Measurements from ENCODE around the gene G3BP2. TPM values are rescaled to one million over a fixed set of nuclear protein-coding genes. Genes with fewer than 3 reads are reported as not detected.
"Not testable (repeated sequence)": the region's sequence is repeated elsewhere in the genome, so short reads cannot be mapped to it uniquely, and the experiment has no call there.

Gene G3BP2
- 101 TPM for polyA plus RNA-seq (2013, experiment 1 of 2; ENCODE audit: insufficient read length)
- polyA plus RNA-seq (2013, experiment 2 of 2; ENCODE audit: insufficient read length), result 108 TPM

DNA sequence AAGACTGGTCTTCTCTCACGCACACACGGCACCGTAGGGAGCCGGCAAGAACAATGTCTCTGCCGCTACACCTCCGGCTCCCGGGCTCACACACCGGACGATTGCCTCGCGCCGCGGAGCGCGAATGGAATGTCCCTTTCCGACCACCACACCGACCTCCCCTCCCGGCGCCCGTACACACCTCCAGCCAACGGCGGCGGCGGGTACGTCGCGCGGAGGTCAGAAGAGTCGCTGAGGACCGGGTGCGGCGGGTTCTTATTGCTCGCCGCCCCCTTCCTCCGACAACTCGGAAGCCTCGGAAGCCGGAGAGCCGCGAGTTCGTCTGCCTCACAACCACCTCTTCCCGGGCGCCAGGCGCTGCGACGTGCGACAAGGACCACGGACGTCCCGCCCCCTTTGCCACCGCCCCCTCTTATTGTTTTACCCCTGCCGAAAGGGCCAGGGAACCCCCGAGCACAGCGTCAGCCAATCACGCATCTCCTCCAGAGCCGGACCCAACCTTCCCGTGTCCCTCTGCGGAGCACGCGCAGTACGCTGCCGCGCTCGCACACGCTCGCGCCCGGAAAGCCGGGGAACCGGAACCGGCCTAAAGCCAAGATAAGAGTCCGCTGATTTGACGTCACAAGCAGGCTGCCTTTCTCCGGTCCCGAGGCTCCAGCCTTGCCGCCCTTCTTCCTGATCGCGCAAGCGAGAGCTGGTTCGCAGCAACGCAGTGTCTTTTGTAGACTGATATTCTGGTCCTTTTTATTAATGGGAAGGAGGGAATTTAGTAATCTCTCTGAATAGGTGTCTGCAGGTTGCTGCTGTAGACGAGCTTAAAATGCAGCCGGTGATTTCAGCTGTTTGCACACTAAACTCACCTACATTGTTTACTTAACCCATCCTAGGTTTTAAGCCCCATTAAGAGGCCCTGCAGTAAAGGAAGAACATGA is at the start of gene G3BP2:
Gene G3BP2 (minus strand): TSS at position 385 of the 932 bp plus-strand sequence. CDS start 11,386 bp downstream, outside the sequence.
- DNase-seq, result peak; percentile 98

DNA sequence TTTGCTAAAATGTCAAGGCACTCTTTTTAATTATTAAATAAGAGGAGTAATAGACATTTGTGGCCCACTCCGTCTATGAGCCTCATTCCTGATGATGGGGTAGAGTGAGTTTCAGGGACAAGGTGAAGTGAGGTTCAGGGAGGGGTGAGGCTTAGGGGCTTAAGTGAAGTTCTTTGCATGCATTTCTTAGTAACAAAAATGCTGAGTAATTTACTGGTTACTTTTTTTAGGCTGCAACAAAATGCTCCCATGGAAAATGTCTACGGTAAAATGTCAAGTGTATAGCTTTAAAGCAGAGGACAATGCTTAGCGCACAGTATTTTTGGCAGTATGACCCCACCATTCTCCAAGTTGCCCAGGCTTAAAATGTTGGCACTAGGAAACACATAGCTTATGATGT is 49.2 kb upstream of the G3BP2 start:
- DNase-seq, result no peak

DNA sequence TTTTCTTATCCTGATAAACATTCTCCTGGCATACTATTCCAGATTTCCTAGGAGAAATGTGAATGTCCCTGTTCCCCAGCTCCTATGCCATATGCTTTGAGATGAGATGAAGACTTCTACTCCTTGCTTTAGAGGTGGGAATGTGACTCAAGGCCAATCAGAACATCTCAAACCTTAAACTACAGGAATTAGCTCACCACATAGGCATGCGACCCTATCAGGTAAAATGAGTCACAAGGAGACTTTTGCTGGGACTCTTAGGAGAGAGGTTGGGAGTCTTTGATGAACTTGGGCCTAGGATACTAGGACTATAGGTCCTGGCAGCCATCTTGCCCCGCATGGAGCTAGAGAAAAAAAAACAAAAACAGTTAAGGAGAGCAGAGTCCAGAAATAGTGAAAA is 45.3 kb upstream of the G3BP2 start:
- DNase-seq, result no peak

DNA sequence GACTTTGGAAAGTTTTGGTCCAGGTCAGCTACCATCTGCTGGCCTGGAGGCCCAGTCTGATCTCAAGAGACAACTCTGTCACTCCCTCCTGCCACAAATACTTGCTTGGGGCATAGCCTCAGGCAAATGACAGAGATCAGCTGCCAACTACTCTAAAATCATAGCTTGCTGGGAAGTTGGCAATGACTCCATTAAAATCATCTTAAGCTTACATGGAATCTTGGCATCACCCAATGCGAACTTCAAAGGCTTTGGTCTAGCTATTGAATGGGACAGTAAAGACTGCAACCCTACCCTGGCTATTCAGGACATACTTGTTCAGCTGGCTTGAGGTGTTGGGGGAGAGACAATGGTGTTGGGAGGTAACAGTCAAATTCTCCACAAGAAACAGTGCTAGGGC is 44.2 kb upstream of the G3BP2 start:
- no peak for DNase-seq

DNA sequence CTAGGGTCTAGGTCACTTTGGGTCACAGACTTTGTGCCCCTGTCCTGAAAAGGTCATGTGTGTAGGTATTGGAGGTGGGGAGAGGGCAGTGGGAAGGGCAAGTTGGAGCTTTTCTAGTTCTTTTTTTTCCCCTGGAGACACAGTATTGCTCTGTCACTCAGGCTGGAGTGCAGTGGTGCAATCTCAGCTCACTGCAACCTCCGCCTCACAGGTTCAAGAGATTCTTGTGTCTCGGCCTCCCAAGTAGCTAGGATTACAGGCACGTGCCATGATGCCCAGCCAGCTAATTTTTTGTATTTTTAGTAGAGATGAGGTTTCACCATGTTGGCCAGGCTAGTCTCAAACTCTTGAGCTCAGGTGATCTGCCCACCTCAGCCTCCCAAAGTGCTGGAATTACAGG is 42.8 kb upstream of the G3BP2 start:
- not testable (repeated sequence) for DNase-seq

DNA sequence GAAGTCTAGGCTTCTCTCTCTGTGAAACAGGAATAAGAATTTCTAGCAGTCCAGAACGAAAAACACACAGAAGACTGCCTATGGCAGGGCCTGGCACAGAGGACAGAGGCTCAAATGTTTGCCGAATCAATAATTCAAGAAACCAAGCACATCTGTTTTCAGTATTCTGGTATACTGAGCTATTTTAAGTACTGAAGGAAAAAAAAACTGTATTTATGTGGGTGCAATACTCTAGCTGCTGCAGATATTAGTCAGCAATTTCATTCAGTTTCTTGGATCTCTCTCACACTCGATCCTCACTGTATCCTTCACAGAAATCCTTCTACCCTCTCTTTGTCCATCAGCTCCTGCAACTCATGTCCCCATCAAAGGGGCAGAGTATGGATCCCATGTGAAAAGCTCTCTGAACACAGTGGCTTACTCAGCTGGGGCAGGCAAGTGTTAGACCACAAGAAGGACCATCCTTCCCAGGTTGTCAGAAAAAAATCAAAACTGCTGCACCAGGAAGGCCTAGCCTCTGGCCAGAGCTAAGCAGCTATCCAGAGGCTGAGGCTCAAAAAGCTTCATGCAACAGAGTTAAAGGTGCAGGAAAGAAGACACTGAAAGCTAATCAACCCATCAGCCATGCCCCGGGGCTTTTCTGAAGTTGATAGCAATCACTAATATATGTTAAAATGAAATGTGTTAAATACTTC is 42.0 kb upstream of the G3BP2 start:
- peak; percentile 34 for DNase-seq

DNA sequence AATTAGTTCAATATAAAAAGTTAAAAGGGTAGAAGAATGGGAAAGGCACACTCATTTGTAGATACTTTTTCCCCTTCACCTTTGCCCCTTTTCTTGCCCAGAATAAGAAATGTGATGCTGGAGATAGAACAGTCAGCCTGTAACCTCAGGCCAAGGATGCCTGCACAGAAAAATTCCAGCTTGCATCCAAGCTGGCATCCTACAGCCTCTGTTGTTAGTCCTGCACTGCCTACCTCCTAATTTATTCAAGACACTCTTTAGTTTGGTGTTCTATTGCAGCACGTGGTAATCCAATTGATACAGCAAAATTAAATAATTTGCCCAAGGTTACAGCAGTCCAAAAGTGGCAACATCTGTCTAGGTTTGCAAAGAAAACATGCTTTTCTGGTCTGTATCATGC is 41.5 kb upstream of the G3BP2 start:
- no peak for DNase-seq

DNA sequence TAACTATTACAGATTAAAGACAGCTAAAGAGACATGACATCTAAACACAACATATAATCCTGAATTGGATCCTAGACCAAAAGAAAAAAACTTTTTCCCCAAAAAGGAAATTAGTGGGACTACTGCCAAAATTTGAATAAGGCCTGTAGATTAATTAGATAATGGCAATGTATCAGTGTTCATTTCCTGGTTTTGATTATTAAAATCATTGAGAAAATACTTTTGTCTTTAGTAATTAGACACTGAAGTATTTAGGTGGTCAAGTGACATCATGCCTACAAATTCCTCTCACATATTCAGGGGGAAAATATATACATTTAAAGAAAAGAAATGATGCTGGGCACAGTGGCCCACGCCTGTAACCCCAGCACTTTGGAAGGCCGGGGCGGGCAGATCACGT is 40.8 kb upstream of the G3BP2 start:
- DNase-seq, result no peak

DNA sequence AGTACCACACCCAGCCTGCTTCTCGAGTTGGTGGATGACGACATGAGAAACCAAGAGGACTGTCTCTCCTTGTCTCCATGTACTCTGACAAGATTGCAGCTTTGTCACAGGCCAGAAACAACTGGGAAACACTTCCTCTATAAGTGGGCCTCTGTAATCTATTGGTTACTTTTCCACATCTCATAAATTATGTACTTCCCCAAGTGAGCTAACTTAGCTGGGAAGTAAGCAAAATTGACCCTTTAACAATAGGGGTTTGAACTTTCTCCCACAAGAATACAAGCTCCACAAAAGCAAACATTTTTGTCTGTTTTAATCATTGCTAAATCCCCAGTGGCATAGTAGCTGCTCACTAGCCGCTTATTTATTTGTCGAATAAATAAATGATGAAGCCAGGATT is 37.0 kb upstream of the G3BP2 start:
- no peak for DNase-seq

DNA sequence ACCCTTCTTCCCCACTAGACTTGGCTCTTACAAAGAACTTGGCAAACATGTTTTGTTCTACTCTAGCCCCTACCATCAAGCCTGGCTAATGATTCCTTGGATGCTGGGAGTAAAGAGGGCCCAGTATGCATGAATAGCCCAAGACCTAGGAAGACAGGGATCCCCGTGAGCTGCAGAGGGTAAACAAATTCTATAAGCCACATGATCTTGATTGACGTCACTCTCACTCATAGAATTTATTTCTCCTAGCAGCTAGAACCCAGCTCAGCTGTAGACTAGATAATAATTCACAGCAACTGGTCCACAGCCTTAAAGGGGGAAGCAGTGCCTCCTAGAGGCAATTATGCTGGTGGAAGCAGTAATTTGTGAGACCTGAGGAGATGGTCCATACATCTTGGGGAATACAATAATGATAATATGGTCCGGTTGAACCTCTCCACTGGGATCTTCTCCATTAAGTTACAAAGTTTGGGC is 35.0 kb upstream of the G3BP2 start:
- no peak for DNase-seq

DNA sequence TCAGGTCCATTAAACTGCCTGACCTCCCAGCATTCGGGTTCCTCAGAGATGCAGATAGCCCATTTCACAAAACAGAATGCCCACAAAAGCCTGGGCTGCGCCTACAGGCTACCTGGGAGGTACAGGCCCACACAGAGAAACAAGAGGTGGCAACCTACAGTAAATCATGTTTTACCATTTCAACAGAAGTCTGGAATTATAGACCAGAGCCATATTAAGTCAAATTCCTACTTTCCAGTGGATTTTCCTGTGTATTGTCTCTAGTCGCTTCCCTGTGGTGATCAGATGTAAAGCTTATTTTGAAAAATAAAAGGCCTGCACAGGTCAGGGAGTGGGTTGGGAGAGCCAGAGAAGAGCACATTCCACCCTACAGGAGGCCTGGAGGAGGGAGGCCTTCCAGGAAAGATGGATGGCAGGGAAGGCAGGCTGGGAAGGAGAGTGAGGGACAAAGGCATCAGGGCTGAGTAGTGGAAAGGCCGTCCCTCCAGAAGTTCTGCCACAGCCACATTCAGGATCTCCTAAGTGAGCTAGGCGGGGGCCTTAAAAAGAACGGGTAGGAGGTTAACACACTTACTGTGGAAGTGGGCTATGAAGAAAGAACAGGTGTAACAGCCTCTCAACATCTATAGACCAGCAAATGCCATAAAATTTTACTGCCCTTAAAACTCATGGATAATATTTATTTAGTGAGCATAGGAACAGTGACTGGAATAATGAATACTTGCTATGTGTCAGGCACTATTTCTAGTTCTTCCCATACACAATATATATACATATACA is 32.2 kb upstream of the G3BP2 start:
- no peak for DNase-seq

DNA sequence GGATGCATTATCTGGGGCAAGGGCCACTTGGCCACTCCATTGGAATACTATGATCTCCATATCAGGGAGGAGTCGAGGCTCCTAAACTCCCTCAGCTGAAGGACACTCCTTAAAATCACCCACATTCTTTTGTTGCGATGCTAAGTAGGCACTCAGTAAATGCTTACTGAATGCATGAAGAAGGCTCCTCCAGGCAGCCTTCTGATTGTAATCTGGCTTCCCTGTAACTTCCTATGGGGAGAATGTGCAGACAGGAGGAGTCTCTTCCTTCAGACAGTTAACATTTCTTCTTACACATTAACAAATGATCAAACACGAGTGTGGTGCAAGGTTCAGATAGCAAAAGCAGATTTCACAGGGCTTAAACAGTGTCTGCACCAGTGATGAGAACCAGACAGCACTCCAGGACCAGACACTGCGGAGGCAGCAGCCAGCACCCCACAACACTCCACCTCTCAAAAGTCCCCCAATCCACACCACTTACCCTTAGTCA is 29.8 kb upstream of the G3BP2 start:
- no peak for DNase-seq

DNA sequence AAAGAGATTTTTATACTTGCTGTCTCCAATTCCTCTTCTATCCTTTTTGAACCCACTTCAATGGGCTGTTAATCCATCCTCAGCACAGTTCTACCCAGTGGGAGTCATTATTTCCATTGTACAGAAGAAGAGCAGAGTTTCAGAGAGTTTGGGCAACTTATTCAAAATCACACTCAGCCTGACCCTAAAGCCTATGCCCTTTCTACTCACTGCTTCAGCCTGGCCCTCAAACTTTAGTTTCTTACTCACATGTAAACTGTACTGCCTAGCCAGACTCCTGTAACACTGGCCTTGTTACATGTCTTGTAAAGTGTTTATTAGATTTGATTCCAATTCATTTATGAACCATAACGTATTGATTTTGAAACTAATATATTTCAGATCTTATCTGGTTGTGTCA is 26.1 kb upstream of the G3BP2 start:
- DNase-seq, result no peak

DNA sequence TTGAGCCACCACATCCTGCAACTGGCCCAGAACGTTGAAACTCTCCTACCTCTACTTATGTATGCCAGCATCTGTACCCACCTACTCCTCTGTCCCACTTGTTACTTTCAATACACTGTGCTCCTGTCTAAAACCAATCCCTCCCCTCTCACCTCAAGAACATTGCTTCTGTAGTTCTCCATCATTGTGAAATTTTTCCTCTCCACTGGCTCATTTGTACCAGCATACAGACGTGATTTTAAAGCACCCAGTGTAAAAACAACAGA is 25.7 kb upstream of the G3BP2 start:
- DNase-seq, result no peak

DNA sequence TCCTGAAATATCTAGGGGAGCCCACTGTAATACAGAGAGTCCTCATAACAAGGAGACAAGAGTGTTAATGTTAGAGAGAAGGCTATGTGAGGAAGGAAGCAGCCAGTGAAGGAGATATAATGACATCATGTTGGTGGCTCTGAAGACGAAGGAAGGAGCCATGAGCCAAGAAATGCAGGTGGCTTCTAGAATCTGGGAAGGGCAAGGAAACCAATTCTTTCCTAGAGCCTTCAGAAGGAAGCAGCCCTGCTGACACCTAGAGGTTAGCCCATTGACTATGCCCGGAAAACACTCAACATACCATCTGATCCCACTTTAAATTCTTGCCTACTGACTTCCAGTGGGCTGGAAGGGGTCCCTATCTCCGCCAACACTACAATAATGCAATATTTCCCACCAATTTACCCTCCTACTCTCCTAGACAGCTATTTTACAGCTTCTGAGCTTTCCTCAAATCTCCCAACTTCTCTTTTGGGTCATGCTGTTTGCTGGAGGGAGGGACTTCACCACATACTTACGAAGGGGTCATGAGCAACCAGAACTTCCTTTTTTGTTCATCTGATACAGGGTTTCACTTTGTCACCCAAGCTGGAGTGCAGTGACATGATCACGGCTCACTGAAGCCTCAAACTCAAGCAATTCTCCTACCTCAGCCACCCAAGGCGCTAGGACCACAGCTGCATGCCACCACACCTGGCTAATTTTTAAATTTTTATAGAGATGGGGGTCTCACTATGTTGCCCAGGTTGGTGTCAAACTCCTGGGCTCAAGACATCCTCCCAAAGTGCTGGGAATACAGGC is 25.2 kb upstream of the G3BP2 start:
- no peak for DNase-seq

DNA sequence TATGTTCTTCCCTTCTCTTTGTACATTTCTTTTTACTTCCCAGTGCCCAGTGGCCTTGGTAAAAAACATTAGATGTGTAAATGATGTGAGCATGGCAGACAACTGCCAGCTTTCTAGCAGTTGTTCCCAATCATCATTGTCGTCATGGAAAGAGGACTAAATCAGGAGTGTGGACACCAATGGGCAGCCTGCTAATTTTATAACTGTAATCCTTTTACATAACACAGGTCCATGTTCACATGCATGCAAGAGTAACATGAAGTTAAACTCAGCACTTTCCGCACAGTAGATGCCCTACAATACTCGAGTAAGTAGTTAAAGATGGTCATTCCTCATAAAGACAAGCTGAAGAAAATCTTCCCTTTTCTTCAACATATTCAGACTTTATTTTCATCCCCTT is 23.4 kb upstream of the G3BP2 start:
- DNase-seq, result no peak

DNA sequence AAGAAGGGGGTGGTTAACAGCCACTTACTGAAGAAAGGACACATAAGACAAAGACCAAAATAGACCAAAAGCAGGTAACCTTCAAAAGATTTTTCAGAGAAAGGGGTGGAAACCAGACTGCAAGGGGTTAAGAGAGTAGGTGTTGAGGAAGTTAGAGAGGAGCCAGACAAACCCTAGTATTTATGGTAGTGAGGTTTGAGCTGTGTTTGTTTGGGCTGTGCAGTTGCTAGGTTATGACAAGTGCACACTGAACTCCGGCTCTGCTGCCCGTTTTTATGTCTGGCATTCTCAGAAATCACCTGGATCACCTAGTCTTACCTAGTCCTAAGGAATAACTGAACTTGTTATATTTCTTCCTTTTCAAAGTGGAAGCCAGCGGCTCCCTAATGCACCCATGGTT is 22.9 kb upstream of the G3BP2 start:
- no peak for DNase-seq

DNA sequence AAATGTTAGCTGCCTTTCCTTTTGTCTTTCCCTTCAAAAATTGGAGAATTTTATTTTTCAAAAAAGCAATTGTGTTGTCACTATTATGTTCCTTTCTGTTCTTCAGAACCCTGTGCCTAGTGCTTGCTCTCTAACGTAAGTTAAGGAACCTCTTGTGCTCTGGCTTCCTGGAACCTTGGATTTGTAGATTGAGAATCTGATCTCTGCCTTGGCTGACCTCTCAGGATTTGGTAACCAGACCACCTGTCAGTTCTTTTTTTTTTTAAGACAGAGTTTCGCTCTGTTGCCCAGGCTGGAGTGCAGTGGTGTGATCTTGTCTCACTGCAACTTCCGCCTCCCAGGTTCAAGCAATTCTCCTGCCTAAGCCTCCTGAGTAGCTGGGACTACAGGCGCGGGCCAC is 18.9 kb upstream of the G3BP2 start:
- not testable (repeated sequence) for DNase-seq

DNA sequence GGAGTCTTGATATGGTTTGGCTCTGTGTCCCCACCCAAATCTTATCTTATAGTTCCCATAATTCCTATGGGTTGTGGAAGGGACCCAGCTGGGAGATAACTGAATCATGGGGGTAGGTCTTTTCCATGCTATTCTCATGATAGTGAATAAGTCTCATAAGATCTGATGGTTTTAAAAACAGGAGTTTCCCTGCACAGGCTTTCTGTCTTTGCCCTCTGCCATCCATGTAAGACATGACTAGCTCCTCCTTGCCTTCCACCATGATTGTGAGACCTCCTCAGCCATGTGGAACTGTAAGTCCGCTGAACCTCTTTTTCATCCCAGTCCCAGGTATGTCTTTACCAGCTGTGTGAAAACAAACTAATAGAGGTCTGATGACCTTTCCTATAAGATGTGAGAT is 13.9 kb upstream of the G3BP2 start:
- DNase-seq, result not testable (repeated sequence)

DNA sequence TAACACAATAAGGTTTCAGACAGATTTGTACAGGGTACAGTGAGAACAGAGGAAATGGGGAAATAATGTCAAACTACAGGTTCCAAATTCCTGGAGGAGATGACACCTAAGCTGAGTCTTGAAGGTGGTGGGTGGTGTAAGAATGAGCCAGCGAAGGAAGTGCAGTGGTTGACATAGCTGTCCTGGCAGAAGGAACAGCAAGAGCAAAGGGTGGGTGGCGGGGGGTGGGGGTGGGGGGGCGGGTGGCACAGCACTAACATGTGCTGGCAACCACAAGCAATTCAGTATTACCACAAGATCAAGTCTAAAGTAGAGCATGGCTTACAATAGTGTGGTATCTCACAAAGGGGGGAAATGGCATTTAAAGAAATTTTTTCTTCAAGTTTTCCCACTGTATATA is 13.1 kb upstream of the G3BP2 start:
- DNase-seq, result no peak

DNA sequence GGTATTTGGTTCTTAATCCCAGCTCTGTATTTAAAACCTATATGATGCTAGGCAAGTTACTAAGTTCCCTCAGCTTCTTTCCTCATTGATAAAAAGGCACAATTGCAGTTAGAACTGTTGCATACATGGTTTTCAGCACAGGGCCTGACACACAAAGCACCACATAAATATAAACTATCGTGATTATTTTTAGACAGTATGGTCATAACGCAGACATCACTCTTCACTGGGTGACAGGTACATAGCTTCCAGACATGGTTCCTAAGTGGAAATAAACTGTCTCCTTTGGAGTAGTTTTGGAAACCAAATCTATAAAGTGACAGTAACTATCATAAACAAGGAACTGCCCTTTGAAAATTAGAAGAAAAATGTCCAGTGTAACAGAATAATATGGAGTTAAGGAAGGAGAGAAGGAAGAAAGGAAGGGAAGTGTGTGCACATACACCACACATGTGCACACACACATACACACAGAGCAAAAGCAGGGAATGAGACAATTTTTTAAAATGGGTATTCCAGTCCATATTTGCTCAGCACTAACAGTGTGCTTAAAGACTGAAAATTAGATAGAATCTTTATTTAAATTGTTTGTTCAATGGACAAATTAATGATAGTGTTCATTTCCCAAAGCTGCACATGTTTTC is 12.5 kb upstream of the G3BP2 start:
- no peak for DNase-seq
